Calu3 (cell line): ENCODE measurements around the gene C2CD4A. TPM values are rescaled to one million over a fixed set of nuclear protein-coding genes. Genes with fewer than 3 reads are reported as not detected.
A peak's percentile ranks its signal among the peaks of the same experiment; 100 is the strongest.

Source experiments
- BruUV-seq: library from RNA; stranded (reverse); fragments of 400-500 nt; replicated peaks from 2 replicates; lab custom pipeline; 2021; lab: Mats Ljungman, UMichigan
- CTCF ChIA-PET: fragments of 300-600 bp; sonication (Branson Sonifier 250); formaldehyde crosslinking; loops from one replicate; lab custom pipeline; 2022; ENCODE audit warnings: antibody characterized with exemption; lab: Charles Lee
- DNase-seq: peaks from one replicate; pipeline ENCODE4 v3.0.0; 2022
- H3K27ac Mint-ChIP-seq: one replicate; pipeline ENCODE4 v1.8.0; 2022; ENCODE audit warnings: mixed read lengths; ENCODE audit not compliant: unreplicated experiment
- H3K27me3 Mint-ChIP-seq: one replicate; pipeline ENCODE4 v1.8.0; 2022; ENCODE audit warnings: mixed read lengths; ENCODE audit not compliant: unreplicated experiment
- H3K36me3 Mint-ChIP-seq: one replicate; pipeline ENCODE4 v1.8.0; 2022; ENCODE audit warnings: mild to moderate bottlenecking, moderate library complexity, mixed read lengths; ENCODE audit not compliant: insufficient read depth, unreplicated experiment
- H3K4me1 Mint-ChIP-seq: one replicate; pipeline ENCODE4 v1.8.0; 2022; ENCODE audit warnings: mild to moderate bottlenecking, low read depth, mixed read lengths; ENCODE audit not compliant: unreplicated experiment
- H3K4me3 Mint-ChIP-seq: one replicate; pipeline ENCODE4 v1.8.0; 2022; ENCODE audit warnings: mild to moderate bottlenecking, low read depth, moderate library complexity, mixed read lengths; ENCODE audit not compliant: unreplicated experiment
- H3K9me3 Mint-ChIP-seq: one replicate; pipeline ENCODE4 v1.8.0; 2022; ENCODE audit warnings: low read depth, mixed read lengths; ENCODE audit not compliant: unreplicated experiment
- CTCF ChIP-seq: fragments of 200-600 bp; IDR thresholded peaks from one replicate; pipeline ENCODE4 v1.8.0; 2022; ENCODE audit warnings: antibody characterized with exemption; ENCODE audit not compliant: unreplicated experiment
- intact Hi-C: fragments of 100-400 bp; cut with micrococcal nuclease; formaldehyde crosslinking; loops from one replicate; pipeline ENCODE4 v1.10.0; 2022; ENCODE audit not compliant: unreplicated experiment
- total RNA-seq: library from RNA; stranded (reverse); gene quantifications from 2 replicates; pipeline ENCODE4 v1.2.3, GENCODE V29; 2022

Gene C2CD4A
- total RNA-seq, 1 experiment from 2014 or later: 17.6 TPM

GRCh38 chr15:62058327-62059028 is 8.3 kb upstream of the C2CD4A start:
- peak overlapping the region; percentile 93 for H3K4me3 Mint-ChIP-seq
- H3K36me3 Mint-ChIP-seq: peaks cover 41% of the 10 kb centered on the region
- peaks cover 73% of the 10 kb centered on the region for H3K4me1 Mint-ChIP-seq
- DNase-seq: no peak
- H3K27ac Mint-ChIP-seq: no peak overlapping the region
- CTCF ChIA-PET: interaction anchor here (0.7 to 1.4 kb wide), 2 partner anchors 16 to 248 kb away, joined by 4 read pairs; no protein-coding TSS in a partner anchor
- H3K27me3 Mint-ChIP-seq: no peaks in the 10 kb centered on the region
- intact Hi-C loops: loop anchor here (5.0 kb wide), 1 partner anchor 181 kb away; no protein-coding TSS in a partner anchor
- BruUV-seq: no TSS peak
- TF ChIP-seq CTCF: no peak
- no peaks in the 10 kb centered on the region for H3K9me3 Mint-ChIP-seq

- intact Hi-C loops: loop anchor here (5.0 kb wide), 1 partner anchor 182 kb away; no protein-coding TSS in a partner anchor
- Mint-ChIP-seq H3K27ac (peak overlapping the region; percentile 25), H3K27me3 (no peaks in the 10 kb centered on the region), H3K4me3 (peak overlapping the region; percentile 93), H3K4me1 (peaks cover 73% of the 10 kb centered on the region), H3K9me3 (no peaks in the 10 kb centered on the region), H3K36me3 (peaks cover 49% of the 10 kb centered on the region)
- CTCF ChIA-PET: interaction anchor here (0.6 to 2.5 kb wide), 4 partner anchors 10 to 247 kb away, joined by 3 to 12 read pairs (median 4); no protein-coding TSS in a partner anchor
- BruUV-seq: TSS peak; percentile 38
- DNase-seq: no peak
- TF ChIP-seq CTCF: no peak
Observed at GRCh38 chr15:62059108-62059815, 7.5 kb upstream of the C2CD4A start.

GRCh38 chr15:62059816-62060112 is 7.0 kb upstream of the C2CD4A start:
- Mint-ChIP-seq H3K36me3 (peaks cover 52% of the 10 kb centered on the region), H3K27ac (peak overlapping the region; percentile 25), H3K4me3 (peak overlapping the region; percentile 93), H3K9me3 (no peaks in the 10 kb centered on the region), H3K27me3 (no peaks in the 10 kb centered on the region), H3K4me1 (peaks cover 68% of the 10 kb centered on the region)
- peak; percentile 63 for DNase-seq
- CTCF ChIA-PET: interaction anchor here (0.6 to 2.5 kb wide), 6 partner anchors 10 to 247 kb away, joined by 3 to 12 read pairs (median 4); no protein-coding TSS in a partner anchor
- intact Hi-C loops: loop anchor here (5.0 kb wide), 1 partner anchor 182 kb away; no protein-coding TSS in a partner anchor
- TF ChIP-seq CTCF: no peak
- BruUV-seq: no TSS peak

- H3K4me1 Mint-ChIP-seq: peaks cover 64% of the 10 kb centered on the region
- H3K27ac Mint-ChIP-seq: peak within 1 kb of the TSS; percentile 25
- no peaks in the 10 kb centered on the region for H3K27me3 Mint-ChIP-seq
- no peaks in the 10 kb centered on the region for H3K9me3 Mint-ChIP-seq
- intact Hi-C loops: no loop called here
- TF ChIP-seq CTCF: peak; percentile 84
- BruUV-seq: no TSS peak
- peaks cover 52% of the 10 kb centered on the region for H3K36me3 Mint-ChIP-seq
- CTCF ChIA-PET: interaction anchor here (0.6 to 2.5 kb wide), 11 partner anchors 9 to 246 kb away, joined by 3 to 12 read pairs (median 4); no protein-coding TSS in a partner anchor
- peak; percentile 97 for DNase-seq
- peak within 1 kb of the TSS; percentile 93 for H3K4me3 Mint-ChIP-seq
Observed at GRCh38 chr15:62060113-62060895, 6.5 kb upstream of the C2CD4A start, which contains the start of gene VPS13C. TSS of gene VPS13C (minus strand) at chr15:62060447. CDS start at chr15:62060374, 73 bp downstream.
